Duodenal mucosa (tissue), 2 donors: ENCODE data around the gene DDX41.

Experiments used
- H3K27ac ChIP-seq: one replicate; pipeline ENCODE4 v1.7.0; 2013; ENCODE audit warnings: low read depth, low read length
- H3K27me3 ChIP-seq, 2 donors: one replicate each; pipeline ENCODE4 v1.7.0; 2013; ENCODE audit warnings: low read length in 2 of 2, control low read depth in 1 of 2; ENCODE audit not compliant: insufficient read depth in 2 of 2, control insufficient read depth in 1 of 2
- H3K36me3 ChIP-seq, 2 donors: one replicate each; pipeline ENCODE4 v1.7.0; 2013; ENCODE audit warnings: low read length in 2 of 2, control low read depth in 1 of 2; ENCODE audit not compliant: insufficient read depth in 2 of 2, control insufficient read depth in 1 of 2
- H3K4me1 ChIP-seq, 2 donors: one replicate each; pipeline ENCODE4 v1.7.0; 2013; ENCODE audit warnings: low read length in 2 of 2, control low read depth in 1 of 2; ENCODE audit not compliant: insufficient read depth in 2 of 2, control insufficient read depth in 1 of 2
- H3K4me3 ChIP-seq, 2 donors: one replicate each; pipeline ENCODE4 v1.7.0; 2013; ENCODE audit warnings: low read length in 2 of 2, low read depth in 1 of 2
- H3K9ac ChIP-seq, 2 donors: one replicate each; pipeline ENCODE4 v1.7.0; 2013; ENCODE audit warnings: low read length in 2 of 2, low read depth in 1 of 2
- H3K9me3 ChIP-seq, 2 donors: one replicate each; pipeline ENCODE4 v1.7.0; 2013; ENCODE audit warnings: low read length in 2 of 2, control low read depth in 1 of 2; ENCODE audit not compliant: control insufficient read depth in 1 of 2

The DDX41 gene

GRCh38 chr5:177484902-177485549 lies 31.7 kb downstream of the DDX41 start:
- no peaks in the 10 kb centered on the region for H3K27me3 ChIP-seq
- H3K27ac ChIP-seq: no peak overlapping the region
- no peak overlapping the region for H3K9ac ChIP-seq
- H3K36me3 ChIP-seq: peaks cover 6 to 19% of the 10 kb centered on the region in 2 donors
- peaks cover 0 to 6% of the 10 kb centered on the region in 2 donors for H3K4me1 ChIP-seq
- no peak overlapping the region for H3K4me3 ChIP-seq
- no peaks in the 10 kb centered on the region for H3K9me3 ChIP-seq

- H3K4me1 ChIP-seq: peaks cover 7 to 12% of the 10 kb centered on the region in 2 donors
- no peak overlapping the region for H3K27ac ChIP-seq
- H3K27me3 ChIP-seq: no peaks in the 10 kb centered on the region
- H3K36me3 ChIP-seq: peaks cover 6 to 19% of the 10 kb centered on the region in 2 donors
- no peak overlapping the region for H3K4me3 ChIP-seq
- no peak overlapping the region for H3K9ac ChIP-seq
- H3K9me3 ChIP-seq: no peaks in the 10 kb centered on the region
These were observed 32.5 kb downstream of the DDX41 start for GRCh38 chr5:177483994-177484901.

DNA sequence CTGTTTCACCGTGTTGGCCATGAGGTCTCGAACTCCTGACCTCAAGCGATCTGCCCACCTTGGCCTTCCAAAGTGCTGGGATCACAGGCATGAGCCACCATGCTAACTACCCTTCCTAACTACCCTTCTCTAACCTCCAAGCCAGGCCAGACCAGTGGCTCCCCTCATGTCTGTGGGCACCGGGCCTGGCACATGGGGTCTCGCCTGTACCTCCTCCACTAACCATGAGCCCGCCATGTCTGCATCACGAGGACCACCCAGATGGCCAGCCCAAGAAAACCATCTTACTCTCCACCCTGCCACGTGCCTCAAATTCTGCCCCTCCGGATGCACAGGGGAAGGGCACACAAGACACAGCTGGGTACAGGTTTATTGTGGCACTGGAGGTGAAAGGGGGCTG lies 33.7 kb downstream of the DDX41 start:
- Histone ChIP-seq H3K4me1 (peaks cover 12 to 15% of the 10 kb centered on the region in 2 donors), H3K4me3 (no peak overlapping the region), H3K27ac (no peak overlapping the region), H3K9ac (no peak overlapping the region), H3K36me3 (peaks cover 6 to 11% of the 10 kb centered on the region in 2 donors), H3K27me3 (no peaks in the 10 kb centered on the region), H3K9me3 (no peaks in the 10 kb centered on the region)

DNA sequence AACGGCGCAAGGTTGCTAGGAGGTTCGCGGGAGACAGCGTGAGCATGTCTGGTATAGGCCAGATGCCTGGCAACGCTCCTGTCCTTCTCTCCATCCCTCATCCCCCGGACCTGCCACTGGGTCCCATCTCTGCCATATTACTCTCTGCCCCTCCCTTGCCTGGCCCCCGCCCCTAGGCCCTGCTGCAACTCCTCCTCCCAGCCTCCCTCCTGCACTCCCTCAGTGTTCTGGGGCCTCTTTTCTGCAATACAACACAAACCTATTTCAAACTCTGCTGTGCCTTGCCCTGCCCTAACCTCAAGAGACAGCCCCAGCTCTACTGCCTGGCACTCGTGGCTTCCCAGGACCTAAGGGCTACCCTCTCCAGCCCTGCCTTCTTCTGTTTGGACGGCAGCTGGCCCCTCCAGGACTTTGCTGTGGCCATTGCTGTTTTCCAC lies 34.4 kb downstream of the DDX41 start:
- Histone ChIP-seq H3K9me3 (no peaks in the 10 kb centered on the region), H3K27ac (no peak overlapping the region), H3K4me3 (no peak overlapping the region), H3K9ac (no peak overlapping the region), H3K4me1 (peaks cover 12 to 15% of the 10 kb centered on the region in 2 donors), H3K27me3 (no peaks in the 10 kb centered on the region), H3K36me3 (peaks cover 0 to 7% of the 10 kb centered on the region in 2 donors)

DNA sequence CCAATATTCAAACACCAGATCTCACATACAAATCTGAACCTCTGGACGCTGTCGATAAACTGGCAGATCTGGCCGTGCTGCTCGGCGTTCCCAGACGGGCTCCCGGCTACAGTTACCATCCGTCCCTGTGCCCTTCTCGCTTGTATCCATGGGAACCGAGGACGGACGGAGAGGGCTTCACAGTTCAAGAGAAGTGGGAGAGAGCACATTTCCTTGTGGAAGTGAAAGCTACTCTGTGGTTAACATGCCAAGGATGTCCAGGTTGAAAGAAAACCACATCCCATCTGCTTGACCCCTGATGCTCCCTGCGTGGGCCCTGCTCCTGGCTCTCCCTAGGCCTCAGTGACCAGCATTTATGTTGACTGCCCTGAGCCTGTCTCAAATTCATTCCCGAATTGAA lies 37.0 kb downstream of the DDX41 start:
- H3K9me3 ChIP-seq: no peaks in the 10 kb centered on the region
- no peak overlapping the region for H3K27ac ChIP-seq
- peaks cover 12 to 15% of the 10 kb centered on the region in 2 donors for H3K4me1 ChIP-seq

DNA sequence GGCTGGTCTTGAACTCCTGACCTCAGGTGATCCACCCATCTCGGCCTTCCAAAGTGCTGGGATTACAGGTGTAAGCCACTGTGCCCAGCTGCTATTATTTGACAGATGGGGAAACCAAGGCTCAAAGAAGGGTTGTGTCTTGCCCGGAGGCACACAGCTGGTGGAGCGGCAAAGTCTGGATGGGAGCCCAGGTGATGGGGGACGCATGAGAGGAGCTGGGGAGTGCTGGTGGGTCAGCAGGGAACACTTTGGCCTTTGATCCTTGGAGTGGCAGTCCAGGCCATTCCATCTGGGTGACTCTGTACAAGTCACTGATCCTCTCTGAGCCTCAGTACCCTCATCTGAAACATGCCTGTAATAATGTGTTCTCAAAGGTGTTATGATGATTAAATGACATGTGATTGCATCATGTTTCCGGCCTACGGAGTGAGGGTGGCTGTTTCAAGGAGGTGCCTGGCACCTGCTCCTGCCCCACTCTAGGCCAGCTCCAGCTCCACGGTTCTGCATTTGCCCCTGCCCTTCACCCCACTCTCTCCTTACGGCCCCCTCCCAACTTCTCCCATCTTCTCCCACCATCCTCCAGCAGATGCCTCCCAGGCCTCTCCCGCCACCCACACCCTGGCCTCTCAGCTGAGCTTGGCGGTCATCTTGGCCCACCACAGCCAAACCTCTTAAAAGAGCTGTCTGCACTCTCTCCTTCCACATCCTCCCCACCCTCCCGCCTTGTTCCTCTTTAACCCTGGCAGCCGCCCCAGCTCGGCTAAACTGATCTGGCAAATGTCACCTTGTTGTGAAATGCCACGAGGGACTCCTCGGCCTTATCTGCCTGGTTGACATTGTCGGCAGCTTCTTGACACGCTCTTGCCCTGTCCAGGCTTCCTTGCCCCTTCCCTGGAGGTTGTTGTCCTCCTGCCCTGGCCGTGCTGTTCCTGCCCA lies 37.8 kb downstream of the DDX41 start:
- Histone ChIP-seq H3K9ac (no peak overlapping the region), H3K27me3 (no peaks in the 10 kb centered on the region), H3K4me3 (no peak overlapping the region), H3K4me1 (peaks cover 12 to 15% of the 10 kb centered on the region in 2 donors), H3K36me3 (peaks cover 0 to 4% of the 10 kb centered on the region in 2 donors), H3K9me3 (no peaks in the 10 kb centered on the region), H3K27ac (no peak overlapping the region)

More for the DNA sequence above, 37.0 kb downstream of the DDX41 start:
- H3K9ac ChIP-seq: no peak overlapping the region
- peaks cover 0 to 6% of the 10 kb centered on the region in 2 donors for H3K36me3 ChIP-seq
- no peaks in the 10 kb centered on the region for H3K27me3 ChIP-seq
- H3K4me3 ChIP-seq: no peak overlapping the region

DNA sequence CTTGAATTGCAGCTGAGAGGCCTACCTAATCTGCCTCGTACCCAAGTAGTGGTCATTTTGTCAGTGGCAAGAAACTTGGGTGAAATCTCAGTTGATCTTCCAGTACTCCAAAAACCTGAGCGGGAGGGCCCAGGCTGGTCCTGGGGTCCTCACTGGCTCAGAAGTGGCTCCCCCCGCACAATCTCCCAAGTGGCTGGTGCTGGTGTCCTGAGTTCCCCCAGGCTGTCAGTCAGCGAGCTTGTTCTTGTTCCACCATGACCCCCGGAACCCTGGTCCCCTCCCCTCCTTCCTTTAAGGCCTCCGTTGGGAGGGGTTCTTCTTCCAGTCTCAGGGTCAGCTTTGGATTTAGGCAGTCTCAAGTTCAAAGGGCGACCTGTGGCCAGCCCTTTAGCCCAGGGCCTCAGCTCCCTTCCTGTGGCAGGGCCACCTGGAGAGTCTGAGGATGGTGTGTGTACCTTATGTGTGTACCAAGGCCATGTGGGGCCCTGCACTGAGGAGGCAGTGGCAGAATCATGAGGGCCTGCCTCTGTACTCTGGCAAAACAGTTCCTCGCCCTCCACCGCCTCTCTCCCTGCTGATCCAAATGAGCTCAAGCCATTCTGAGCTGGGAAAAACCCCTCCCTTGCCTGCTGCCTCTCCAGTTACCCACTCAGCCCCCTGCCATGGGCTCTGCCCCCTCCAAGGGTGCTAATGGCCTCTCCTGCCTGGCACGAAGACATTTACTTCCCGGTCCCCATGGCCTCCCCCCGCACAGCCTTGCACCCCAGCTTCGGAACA lies 38.9 kb downstream of the DDX41 start:
- Histone ChIP-seq H3K4me3 (no peak overlapping the region), H3K9me3 (no peaks in the 10 kb centered on the region), H3K27me3 (no peaks in the 10 kb centered on the region), H3K9ac (no peak overlapping the region), H3K27ac (no peak overlapping the region), H3K36me3 (no peaks in the 10 kb centered on the region), H3K4me1 (peaks cover 12 to 15% of the 10 kb centered on the region in 2 donors)

DNA sequence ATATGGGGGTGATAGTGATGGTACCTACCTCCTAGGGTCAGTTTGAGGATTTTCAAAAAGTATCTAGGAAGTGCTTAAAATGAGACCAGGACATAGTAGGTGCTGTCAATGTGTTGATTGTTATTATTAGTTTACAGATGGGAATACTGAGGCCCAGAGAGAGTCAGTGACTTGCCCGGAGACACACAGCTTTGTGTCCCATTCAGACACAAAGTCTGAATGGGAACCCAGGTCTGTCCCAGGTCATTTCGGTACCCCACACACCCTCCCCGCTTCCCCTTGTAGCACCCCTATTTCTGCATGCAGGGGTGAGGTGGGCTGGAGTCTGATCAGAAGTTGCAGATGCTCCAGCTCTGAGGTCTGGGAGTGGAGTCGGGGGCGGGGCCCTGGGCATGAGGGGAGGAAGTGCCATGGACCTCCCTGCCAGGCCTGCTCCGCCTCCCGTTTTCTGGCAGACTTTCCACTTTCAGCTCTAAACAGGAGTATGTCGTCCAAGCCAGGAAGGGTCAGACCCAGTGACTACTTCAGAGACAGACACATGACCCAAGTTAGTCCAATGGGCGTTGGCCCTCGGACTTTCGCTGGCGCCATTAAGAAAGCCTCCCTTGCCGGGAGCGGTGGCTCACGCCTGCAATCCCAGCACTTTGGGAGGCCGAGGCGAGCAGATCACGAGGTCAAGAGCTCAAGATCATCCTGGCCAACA lies 40.1 kb downstream of the DDX41 start:
- H3K9ac ChIP-seq: no peak overlapping the region
- H3K27me3 ChIP-seq: no peaks in the 10 kb centered on the region
- peaks cover 23 to 25% of the 10 kb centered on the region in 2 donors for H3K4me1 ChIP-seq
- H3K27ac ChIP-seq: no peak overlapping the region
- no peak overlapping the region for H3K4me3 ChIP-seq
- H3K36me3 ChIP-seq: no peaks in the 10 kb centered on the region
- H3K9me3 ChIP-seq: no peaks in the 10 kb centered on the region
